Gastroesophageal sphincter (tissue), 3 donors: ENCODE data around the gene MOB3A.
"Not testable (repeated sequence)": the region's sequence is repeated elsewhere in the genome, so short reads cannot be mapped to it uniquely, and the experiment has no call there.

Experiments used
- POLR2A ChIP-seq, 2 donors: fragments of 450-650 bp; IDR thresholded peaks; one replicate each; pipeline ENCODE4 v1.6.1; 2017; ENCODE audit warnings: antibody characterized with exemption in 2 of 2, mild to moderate bottlenecking in 2 of 2, moderate library complexity in 1 of 2
- TF ChIP-seq, protein P1 (sequence below), 4 experiments: fragments of 200-600 bp in 2 of 4; fragments of 450-650 bp in 2 of 4; sonication (generic) in 1 of 4; IDR thresholded peaks; one replicate each; pipeline ENCODE4 v1.5.1; 2017 to 2019; ENCODE audit warnings: antibody characterized with exemption in 4 of 4, mild to moderate bottlenecking in 2 of 4, moderate library complexity in 2 of 4

DNA sequence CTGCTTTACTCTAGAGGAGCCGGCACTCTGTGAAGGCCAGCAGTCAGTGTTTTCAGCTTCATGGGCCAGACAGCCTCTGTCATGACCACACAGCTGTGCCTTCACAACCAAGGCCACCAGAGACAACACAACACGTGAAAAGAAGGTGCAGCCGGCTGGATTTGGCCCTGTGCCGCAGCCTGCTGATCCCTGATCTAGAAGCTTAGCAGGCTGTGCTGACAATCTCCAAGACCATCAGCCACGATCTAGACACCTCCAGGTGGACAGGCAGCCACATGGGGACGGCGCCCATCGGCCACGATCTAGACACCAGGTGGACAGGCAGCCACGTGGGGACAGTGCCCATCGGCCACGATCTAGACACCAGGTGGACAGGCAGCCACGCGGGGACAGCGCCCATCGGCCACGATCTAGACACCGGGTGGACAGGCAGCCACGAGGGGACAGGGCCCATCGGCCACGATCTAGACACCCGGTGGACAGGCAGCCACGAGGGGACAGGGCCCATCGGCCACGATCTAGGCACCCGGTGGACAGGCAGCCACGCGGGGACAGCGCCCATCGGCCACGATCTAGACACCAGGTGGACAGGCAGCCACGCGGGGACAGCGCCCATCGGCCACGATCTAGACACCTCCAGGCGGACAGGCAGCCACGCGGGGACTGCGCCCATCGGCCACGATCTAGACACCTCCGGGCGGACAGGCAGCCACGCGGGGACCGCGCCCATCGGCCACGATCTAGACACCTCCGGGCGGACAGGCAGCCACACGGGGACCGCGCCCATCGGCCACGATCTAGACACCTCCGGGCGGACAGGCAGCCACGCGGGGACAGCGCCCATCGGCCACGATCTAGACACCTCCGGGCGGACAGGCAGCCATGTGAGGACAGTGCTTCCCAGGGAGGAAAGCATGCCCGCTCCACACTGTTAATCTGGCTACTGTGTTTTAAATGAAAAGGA lies 35.2 kb upstream of the MOB3A start:
- TF ChIP-seq, protein P1, sequence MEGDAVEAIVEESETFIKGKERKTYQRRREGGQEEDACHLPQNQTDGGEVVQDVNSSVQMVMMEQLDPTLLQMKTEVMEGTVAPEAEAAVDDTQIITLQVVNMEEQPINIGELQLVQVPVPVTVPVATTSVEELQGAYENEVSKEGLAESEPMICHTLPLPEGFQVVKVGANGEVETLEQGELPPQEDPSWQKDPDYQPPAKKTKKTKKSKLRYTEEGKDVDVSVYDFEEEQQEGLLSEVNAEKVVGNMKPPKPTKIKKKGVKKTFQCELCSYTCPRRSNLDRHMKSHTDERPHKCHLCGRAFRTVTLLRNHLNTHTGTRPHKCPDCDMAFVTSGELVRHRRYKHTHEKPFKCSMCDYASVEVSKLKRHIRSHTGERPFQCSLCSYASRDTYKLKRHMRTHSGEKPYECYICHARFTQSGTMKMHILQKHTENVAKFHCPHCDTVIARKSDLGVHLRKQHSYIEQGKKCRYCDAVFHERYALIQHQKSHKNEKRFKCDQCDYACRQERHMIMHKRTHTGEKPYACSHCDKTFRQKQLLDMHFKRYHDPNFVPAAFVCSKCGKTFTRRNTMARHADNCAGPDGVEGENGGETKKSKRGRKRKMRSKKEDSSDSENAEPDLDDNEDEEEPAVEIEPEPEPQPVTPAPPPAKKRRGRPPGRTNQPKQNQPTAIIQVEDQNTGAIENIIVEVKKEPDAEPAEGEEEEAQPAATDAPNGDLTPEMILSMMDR (IDR thresholded peaks at IDR 0.05): not testable (repeated sequence)
- TF ChIP-seq POLR2A (IDR thresholded peaks at IDR 0.05): not testable (repeated sequence)
